Transverse colon (tissue), 4 donors: ENCODE results near the gene FMR1.

Experiments
- EP300 ChIP-seq: sonication (generic); formaldehyde crosslinking; IDR thresholded peaks from one replicate; pipeline ENCODE4 v1.6.1; 2017; ENCODE audit warnings: antibody characterized with exemption, low read depth
- POLR2A ChIP-seq: fragments of 450-650 bp; IDR thresholded peaks from one replicate; pipeline ENCODE4 v1.6.1; 2016; ENCODE audit warnings: antibody characterized with exemption, mild to moderate bottlenecking, moderate library complexity
- POLR2AphosphoS5 ChIP-seq, 3 donors: sonication (generic); formaldehyde crosslinking; IDR thresholded peaks; one replicate each; pipeline ENCODE4 v1.6.1; 2016; ENCODE audit warnings: antibody characterized with exemption in 3 of 3
- TF ChIP-seq, protein P1 (sequence below), 5 experiments: fragments of 200-600 bp in 3 of 5; fragments of 450-650 bp in 2 of 5; sonication (generic) in 3 of 5; IDR thresholded peaks; 1 replicate in 2 of 5; 2 replicates in 3 of 5; pipeline ENCODE4 v1.5.1; 2016 to 2017; ENCODE audit warnings: antibody characterized with exemption in 5 of 5, inconsistent platforms in 3 of 5, mild to moderate bottlenecking in 2 of 5, moderate library complexity in 1 of 5

DNA sequence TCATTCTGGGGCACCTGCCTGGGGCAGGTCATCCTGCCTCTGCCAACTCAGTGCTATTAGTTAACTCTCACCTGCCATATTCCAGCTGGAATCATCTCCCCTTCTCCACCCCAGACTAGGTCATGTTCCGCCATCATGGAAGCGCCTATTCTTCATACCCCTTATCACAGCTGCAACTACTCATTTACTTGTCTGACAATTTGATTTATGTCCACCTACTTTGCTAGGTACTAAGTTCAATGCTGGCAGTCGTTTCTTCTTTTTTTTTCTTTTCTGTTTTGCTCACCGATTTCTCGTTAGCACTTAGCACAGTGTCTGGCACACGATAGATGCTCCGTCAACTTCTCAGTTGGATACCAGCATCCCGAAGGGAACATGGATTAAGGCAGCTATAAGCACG, 1.1 kb upstream of the FMR1 start:
- no peak for TF ChIP-seq POLR2A
- TF ChIP-seq POLR2AphosphoS5 (IDR thresholded peaks at IDR 0.05): no peak
- TF ChIP-seq, protein P1, sequence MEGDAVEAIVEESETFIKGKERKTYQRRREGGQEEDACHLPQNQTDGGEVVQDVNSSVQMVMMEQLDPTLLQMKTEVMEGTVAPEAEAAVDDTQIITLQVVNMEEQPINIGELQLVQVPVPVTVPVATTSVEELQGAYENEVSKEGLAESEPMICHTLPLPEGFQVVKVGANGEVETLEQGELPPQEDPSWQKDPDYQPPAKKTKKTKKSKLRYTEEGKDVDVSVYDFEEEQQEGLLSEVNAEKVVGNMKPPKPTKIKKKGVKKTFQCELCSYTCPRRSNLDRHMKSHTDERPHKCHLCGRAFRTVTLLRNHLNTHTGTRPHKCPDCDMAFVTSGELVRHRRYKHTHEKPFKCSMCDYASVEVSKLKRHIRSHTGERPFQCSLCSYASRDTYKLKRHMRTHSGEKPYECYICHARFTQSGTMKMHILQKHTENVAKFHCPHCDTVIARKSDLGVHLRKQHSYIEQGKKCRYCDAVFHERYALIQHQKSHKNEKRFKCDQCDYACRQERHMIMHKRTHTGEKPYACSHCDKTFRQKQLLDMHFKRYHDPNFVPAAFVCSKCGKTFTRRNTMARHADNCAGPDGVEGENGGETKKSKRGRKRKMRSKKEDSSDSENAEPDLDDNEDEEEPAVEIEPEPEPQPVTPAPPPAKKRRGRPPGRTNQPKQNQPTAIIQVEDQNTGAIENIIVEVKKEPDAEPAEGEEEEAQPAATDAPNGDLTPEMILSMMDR (IDR thresholded peaks at IDR 0.05): no peak
- TF ChIP-seq EP300: no peak
